GM18909 (cell line): ENCODE measurements around the gene EPB42.
"Not testable (repeated sequence)": the region's sequence is repeated elsewhere in the genome, so short reads cannot be mapped to it uniquely, and the experiment has no call there.

Source experiments
- ATAC-seq: cut with Tn5 transposase; IDR thresholded peaks from one replicate; pipeline ENCODE4 v1.9.1; 2021; ENCODE audit warnings: mild to moderate bottlenecking; ENCODE audit not compliant: unreplicated experiment, poor library complexity

The EPB42 gene

DNA sequence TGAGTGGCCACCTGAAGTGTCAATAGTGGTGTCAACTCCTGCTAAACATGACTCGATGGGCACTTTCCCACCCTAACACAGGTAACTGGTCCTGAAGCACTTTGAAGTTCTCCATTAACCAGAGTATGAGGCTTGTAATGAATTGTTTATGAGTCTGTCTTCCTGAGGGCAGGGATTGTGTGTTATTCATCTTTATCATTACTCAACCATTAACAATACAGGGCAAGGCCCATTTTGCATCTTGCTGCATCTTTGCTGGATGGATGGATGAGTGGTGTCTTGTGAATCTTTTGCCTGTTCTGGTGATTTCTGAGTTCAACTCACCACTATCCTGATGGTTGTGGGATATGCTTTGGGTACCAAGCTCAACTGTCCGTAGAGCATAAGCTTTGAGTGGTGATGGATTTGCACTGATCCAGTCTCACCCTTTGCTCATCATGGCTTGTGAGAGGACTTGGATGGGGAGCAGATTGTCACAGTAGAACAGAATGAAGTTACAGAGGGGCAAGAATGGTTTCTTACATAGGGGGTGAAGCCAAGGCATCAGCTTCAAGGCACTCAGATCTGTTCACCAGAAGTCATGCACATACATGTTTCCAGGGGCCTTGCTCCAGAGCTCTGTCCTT lies 22.3 kb upstream of the EPB42 start:
- no peak for ATAC-seq

DNA sequence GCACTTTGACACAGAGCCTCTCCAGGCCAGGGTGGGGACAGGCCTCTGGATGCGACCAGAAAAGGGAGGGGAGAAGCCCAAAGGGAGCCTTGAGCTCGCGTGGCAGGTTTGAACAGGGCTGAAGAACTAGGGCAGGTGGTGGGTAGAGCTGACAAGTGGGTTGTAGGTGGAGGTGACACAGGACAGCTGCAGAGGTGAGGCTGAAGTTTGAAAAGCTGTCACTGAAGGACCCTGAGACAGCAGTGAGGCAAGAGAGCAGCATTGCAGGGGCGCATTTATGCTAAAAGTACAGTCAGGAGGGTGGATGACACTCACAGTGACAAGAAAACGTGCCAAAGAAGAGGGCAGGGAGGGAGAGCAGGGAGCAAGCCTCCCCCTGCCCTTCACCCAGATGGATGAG lies 21.8 kb upstream of the EPB42 start:
- no peak for ATAC-seq

DNA sequence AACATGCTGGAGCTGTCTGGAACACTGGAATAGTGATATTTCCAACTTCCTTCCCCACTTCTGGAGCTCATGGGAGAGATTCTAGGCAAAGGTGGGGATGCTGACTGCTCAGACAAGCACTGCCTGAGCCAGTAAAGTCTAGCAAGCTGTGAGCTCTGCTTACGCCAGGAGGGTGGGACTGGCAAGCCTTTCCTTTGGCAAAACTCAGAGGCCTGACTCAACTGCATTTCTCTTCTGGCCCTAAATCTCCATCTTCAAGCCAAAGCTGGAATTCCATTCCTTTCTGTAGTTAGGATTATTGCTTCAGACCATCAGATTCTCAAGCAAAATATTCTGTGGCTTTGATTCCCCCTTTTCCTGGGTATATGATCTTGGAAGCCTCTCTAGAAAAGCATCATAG lies 20.3 kb upstream of the EPB42 start:
- no peak for ATAC-seq

DNA sequence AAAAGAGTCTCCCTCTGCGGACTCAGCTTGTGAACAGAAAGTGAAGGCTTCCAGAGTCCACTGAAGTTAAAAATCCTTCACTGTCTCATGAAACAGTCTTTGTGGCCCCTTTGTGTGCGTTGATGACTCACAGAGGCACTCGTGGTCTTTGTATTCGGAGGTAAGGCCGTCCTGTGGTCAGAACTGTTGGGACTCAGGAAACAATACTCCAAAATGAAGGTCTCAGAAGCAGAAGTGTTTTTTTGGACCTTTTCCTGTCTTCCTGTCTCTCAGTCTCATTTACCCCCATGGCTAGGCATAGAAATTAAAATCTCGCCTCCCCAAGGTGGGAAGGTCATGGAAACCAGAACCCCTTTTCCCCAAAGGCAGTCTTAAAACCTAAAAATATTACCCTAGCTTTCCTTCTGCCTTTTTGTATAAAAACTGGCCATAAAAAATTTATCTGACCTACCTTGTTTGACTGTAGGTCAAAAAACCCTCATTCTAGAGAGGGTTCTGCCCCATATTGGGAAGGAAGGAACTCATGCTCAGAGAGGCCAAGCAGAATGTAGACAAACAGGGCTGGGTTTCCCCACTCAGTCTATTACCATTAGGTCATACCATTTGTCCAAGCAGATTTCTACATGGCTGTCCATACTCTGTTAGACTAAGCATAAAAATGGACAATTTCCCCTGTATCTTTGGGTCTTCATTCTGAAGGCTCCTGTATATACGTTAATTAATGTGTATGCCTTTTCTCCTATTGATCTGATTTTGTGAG lies 19.1 kb upstream of the EPB42 start:
- ATAC-seq, result no peak

GRCh38 chr15:43238671-43239131 lies 17.9 kb upstream of the EPB42 start:
- no peak for ATAC-seq

DNA sequence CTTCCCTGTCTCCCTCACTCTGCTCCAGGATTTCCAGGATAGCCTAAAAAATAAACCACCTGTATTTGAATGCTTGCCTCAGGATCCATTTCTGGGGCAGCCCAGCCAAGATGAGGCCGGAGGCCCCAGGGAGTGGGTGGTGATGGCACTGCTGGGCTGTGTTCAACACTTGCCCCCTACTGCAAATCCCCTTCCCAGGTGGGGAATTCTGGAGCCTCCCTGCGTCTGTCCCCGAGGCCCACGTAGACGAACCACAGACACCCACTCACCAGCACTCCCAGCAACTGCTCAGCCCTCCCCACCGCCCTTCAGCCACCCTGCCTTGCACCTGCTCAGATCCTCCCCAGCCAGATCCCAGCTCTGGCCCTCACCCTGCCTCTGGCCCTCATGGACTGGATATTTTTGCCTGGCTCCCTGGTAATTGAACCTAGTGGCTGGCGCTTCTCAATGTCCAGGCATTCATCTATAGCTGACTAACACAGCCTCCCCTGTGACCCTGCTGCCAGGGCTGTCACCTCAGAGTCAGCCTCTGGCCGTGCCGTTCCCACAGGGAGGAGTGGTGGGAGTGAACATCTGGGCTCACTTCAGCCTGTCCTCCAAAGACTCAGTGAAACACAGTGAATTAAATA lies 17.1 kb upstream of the EPB42 start:
- no peak for ATAC-seq

GRCh38 chr15:43235536-43235935 lies 14.7 kb upstream of the EPB42 start:
- no peak for ATAC-seq

GRCh38 chr15:43232289-43232874 lies 11.6 kb upstream of the EPB42 start:
- ATAC-seq, result no peak

GRCh38 chr15:43230640-43231115 lies 9.9 kb upstream of the EPB42 start:
- no peak for ATAC-seq

DNA sequence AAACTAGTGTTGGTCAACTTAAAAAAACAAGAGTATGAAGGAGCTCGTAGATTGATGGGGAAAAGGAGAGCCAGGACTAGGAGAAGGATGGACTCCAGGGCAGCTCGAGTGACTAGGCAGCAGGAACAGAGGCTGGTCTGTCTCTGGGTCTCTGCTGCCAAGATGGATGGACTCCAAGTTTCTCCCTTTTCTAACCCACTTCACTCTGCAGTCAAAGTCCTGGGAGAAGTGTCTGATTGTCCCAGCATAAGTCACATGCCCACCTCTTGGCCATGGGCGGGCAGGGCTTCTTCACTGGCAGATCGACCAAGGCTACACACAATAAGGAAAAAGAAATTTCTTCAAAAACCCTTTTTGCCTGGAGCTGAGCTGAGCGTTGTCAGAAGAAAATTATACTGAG lies 9.2 kb upstream of the EPB42 start:
- no peak for ATAC-seq

- no peak for ATAC-seq
Measured at GRCh38 chr15:43226436-43227305, 5.9 kb upstream of the EPB42 start.

- ATAC-seq, result not testable (repeated sequence)
Measured at GRCh38 chr15:43225950-43226255, 5.1 kb upstream of the EPB42 start.

GRCh38 chr15:43225201-43225949 lies 4.6 kb upstream of the EPB42 start:
- ATAC-seq, result peak; percentile 50

DNA sequence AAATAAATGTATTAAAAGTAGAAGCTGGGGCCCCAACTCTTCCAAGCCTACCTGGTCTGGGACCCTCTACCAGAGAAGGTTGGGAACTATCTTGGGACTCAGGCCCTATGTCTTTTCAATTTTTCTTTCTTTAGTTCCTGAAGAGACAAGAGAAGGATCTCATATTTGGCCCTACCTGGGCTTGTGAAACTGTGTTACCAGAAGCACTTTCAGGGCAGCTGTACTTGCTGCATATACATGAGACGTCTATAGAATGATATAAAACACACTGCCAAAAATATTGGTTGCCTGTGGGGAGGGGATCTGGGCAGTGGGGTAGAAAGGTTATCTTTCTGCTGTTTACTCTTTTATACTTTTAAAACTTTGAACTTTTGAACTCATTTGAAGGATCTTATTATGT lies 604 bp upstream of the EPB42 start:
- ATAC-seq, result no peak

- ATAC-seq, result no peak
Measured at GRCh38 chr15:43219929-43220928, 589 bp downstream of the EPB42 start.

GRCh38 chr15:43218908-43219706 lies 1.7 kb downstream of the EPB42 start:
- no peak for ATAC-seq

DNA sequence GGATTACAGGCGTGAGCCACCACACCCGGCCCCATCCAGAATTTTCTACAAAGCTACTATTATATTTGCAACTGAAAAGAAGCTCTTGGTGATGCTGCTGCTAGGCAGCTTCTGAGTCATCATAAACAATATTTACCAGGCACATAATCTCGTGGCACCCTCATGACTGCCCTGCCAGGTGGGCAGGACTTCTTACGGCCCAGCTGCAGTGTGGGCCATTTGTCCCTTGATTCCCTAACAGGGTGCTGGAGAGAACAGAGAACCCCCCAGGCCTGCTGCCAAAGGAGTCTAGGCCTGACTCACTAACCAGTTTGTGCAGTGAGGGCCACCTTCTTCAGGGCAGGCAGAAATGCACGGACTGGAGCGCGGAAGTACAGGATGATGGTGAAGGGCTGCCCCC lies 4.9 kb downstream of the EPB42 start:
- ATAC-seq, result no peak
